GM18519 (cell line): ENCODE results near the gene NTM.
"Not testable (repeated sequence)": the region's sequence is repeated elsewhere in the genome, so short reads cannot be mapped to it uniquely, and the experiment has no call there.

Experiments
- ATAC-seq: cut with Tn5 transposase; IDR thresholded peaks from one replicate; pipeline ENCODE4 v1.9.1; 2021; ENCODE audit warnings: mild to moderate bottlenecking, moderate library complexity; ENCODE audit not compliant: unreplicated experiment, low FRiP score

Gene NTM

GRCh38 chr11:132070907-132071306, 700.5 kb downstream of the NTM start:
- not testable (repeated sequence) for ATAC-seq

GRCh38 chr11:132072044-132072857, 701.8 kb downstream of the NTM start:
- no peak for ATAC-seq

GRCh38 chr11:132072858-132073211, 702.4 kb downstream of the NTM start:
- ATAC-seq, result no peak

GRCh38 chr11:132073787-132074186, 703.4 kb downstream of the NTM start:
- ATAC-seq, result no peak

GRCh38 chr11:132075447-132075846, 705.0 kb downstream of the NTM start:
- no peak for ATAC-seq

GRCh38 chr11:132077416-132077815, 707.0 kb downstream of the NTM start:
- ATAC-seq, result no peak

GRCh38 chr11:132078264-132079076, 708.1 kb downstream of the NTM start:
- no peak for ATAC-seq

- ATAC-seq, result no peak
Observed at GRCh38 chr11:132080127-132080526, 709.7 kb downstream of the NTM start.

- ATAC-seq, result no peak
Observed at GRCh38 chr11:132082566-132082965, 712.2 kb downstream of the NTM start.

GRCh38 chr11:132084433-132084832, 714.0 kb downstream of the NTM start:
- ATAC-seq, result no peak

GRCh38 chr11:132087148-132087547, 716.7 kb downstream of the NTM start:
- ATAC-seq, result no peak

- no peak for ATAC-seq
Observed at GRCh38 chr11:132088551-132088950, 718.1 kb downstream of the NTM start.

GRCh38 chr11:132093536-132094259, 723.3 kb downstream of the NTM start:
- ATAC-seq, result no peak

- ATAC-seq, result no peak
Observed at GRCh38 chr11:132094598-132094997, 724.2 kb downstream of the NTM start.

- no peak for ATAC-seq
Observed at GRCh38 chr11:132095230-132096131, 725.1 kb downstream of the NTM start.

GRCh38 chr11:132096132-132096825, 725.9 kb downstream of the NTM start:
- no peak for ATAC-seq

GRCh38 chr11:132099692-132100091, 729.3 kb downstream of the NTM start:
- ATAC-seq, result no peak

- ATAC-seq, result no peak
Observed at GRCh38 chr11:132100583-132100982, 730.2 kb downstream of the NTM start.

- ATAC-seq, result no peak
Observed at GRCh38 chr11:132101881-132102280, 731.5 kb downstream of the NTM start.

- ATAC-seq, result no peak
Observed at GRCh38 chr11:132103021-132103420, 732.6 kb downstream of the NTM start.
